Fibroblast of skin of left biceps (primary cell): ENCODE measurements around the gene SVOPL.

Experiments
- DNase-seq, 2 experiments: peaks; one replicate each; pipeline ENCODE4 v3.0.0-alpha.2; 2013; ENCODE audit warnings: low read depth in 2 of 2

Gene SVOPL

DNA sequence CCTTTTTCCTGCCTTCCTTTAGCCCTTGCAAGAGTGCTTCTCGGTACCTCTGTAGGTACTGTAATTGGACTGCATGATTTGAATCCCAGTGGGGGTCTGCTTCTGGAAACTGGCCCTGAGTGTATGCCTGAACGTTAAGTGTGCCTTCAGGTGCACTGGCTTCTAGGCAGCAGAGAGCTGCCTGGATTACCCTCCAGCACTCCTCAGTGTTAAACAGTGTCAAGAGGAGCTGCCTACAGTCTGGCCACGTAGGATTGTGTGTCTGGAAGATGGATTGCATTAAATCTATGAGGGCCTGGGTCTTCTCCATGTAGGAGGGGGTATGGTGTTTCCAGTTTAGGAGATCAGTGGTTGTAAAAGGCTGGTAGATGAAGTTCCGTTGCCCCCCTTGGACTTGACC is 137.4 kb downstream of the SVOPL start:
- DNase-seq = no peak

DNA sequence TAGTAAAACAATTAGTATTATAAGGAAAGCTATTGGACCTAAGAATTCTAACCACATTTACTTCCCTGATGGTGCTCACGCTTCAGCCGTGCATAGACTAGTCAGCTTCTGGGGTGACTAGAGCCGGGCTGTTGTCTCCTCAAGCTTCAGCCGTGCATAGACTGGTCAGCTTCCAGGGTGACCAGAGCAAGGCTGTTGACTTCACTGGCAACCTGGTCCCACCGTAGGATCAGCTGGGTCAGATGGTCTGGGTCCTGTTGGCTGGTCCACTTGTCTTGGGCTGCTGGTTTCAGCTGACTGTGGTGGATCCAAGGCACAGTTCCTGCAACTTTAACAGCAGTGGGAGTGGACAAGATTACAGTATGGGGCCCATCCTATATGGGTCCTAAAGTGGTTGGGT is 141.7 kb downstream of the SVOPL start:
- DNase-seq = no peak

DNA sequence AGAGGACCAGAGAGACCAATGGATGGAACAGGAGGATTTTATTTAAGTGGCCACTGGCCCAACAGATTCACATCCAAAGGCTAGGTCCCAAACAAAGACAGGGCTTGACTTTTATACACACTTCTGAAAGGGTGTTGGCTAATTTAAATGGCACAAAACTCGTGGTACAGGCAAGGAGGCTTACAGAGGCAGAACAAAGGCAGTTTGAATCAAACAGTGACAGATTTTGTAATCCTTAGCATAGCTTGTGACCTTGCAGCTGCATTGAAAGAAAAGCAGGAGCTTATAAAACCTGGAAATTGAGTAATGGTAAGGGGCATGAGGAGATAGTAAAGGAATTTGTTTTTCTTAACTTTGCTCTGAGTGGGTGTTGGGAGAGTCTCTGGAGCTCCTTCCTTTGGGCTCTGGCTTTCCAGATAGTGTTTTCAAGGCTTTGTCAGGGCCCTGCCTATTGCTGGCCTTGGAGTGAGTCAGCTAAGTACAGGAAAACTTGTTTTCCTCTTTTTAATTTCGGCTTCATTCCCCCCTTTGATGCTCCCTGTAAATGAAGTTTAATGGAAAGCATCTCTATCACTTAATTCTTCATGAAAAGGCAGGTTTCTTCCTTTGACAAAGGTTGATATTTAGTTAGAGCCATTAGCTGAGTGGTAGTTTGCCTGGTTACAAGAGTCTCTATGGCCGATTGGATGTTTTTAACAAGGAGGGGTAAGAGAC is 144.2 kb downstream of the SVOPL start:
- DNase-seq = no peak

DNA sequence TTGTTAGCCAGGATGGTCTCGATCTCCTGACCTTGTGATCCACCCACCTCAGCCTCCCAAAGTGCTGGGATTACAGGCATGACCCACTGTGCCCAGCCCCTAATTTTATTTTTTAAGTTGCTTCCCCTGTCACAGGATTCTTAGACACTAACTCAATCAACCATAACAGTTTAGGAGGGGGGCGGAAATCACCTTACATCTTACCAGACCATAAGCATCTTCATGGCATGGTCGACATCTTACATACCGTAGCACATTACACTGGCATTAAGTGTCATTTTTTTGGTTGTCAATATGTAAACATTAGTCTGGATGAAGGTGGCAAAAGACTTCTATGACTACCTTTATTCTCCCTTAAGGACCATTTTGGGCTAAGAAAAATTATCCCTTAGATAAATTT is 145.5 kb downstream of the SVOPL start:
- no peak for DNase-seq

DNA sequence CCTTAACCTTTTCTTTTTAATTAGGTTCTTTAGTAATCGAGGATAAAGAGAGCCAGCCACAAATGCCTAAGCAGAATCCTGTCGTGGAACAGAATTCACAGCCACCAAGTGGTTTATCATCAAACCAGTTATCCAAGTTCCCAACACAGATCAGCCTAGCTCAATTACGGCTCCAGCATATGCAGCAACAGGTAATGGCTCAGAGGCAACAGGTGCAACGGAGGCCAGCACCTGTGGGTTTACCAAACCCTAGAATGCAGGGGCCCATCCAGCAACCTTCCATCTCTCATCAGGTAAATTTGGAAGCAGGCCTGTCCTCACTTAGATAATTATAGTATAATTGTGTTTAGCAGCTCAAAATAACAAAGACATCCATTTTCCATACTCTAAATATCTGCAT is 146.5 kb downstream of the SVOPL start:
- DNase-seq = no peak

DNA sequence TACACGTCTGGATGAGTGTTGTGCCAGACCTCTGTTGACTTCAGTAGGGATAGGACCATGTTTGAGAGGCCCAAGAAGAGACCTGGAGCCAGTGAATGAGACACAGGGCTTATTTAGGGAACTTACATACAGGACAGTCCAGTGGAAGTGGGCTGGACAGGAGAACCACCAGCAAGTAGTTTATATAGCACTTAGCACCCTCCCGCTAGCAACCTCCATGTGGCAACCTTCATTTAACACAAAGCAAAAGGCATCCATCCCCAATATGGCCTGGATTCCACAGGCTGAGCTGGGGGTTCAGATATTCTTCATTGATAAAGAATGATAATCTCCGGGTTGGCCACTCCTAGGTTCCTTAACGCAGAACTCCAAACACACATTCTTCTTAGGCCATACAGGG is 147.4 kb downstream of the SVOPL start:
- no peak for DNase-seq

DNA sequence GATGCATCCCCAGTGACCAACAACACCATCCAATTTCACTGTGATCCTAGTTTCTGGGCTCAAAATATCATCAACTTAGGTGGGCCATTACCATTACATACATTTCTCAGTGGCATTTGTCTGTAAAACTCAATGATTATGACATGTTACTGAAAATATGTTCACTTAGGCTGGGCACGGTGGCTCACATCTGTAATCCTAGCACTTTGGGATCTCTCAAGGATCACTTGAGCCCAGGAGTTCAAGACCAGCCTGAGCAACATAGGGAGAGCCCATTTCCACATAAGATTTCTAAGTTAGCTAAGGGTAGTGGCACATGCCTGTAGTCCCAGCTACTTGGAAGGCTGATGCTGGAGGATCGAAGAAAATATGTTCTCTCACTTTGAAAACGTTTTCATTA is 150.1 kb downstream of the SVOPL start:
- DNase-seq = no peak

DNA sequence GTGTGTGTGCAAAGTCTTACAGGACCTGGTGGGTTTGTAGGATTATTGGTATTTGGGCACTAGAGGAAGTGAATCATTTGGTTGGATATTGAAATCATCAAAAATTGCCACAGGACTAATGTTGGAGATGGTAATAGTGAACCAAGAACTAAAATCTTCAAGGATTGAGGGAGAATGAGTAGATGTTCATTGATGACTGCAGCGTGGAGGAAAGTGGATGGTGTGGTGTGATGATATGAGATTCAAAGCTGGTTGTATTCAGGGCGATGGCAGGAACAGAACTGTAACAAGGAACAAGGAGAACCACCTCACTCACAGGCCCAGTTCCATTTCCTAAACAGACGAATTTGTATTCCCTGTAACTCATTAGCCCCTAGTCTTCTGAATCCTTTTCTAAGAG is 150.8 kb downstream of the SVOPL start:
- DNase-seq = no peak

DNA sequence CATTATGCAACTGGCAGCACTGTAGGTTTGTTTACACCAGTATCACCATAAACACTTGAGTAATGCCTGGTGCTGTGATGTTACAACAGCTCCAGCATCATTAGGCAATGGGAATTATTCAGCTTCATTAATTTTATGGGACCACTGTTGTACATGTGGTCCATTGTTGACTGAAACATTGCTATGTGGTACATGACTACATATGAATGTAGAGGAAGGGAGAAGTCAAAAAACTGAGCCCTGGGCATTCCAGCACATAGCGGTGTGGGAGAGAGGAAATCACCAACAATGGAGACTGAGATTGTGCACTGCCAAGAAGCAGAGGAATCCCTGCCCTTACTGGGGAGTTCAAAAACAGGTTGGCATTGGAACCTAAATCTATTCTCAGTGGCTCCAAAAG is 152.1 kb downstream of the SVOPL start:
- no peak for DNase-seq

DNA sequence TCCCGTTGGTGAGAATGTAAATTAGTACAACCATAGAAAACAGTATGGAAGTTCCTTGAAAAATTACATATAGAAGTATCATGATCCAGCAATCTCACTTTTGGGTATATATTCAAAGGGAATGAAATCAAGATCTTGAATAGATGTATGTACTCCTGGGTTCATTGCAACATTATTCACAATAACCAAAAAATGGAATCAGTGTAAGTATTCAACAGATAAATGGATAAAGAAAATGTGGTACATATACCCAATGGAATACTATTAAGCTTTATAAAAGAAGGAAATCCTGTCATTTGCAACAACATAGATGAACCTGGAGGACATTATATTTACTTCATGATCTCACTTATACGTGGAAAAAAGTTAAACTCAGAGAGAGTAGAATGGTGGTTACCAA is 154.3 kb downstream of the SVOPL start:
- no peak for DNase-seq

DNA sequence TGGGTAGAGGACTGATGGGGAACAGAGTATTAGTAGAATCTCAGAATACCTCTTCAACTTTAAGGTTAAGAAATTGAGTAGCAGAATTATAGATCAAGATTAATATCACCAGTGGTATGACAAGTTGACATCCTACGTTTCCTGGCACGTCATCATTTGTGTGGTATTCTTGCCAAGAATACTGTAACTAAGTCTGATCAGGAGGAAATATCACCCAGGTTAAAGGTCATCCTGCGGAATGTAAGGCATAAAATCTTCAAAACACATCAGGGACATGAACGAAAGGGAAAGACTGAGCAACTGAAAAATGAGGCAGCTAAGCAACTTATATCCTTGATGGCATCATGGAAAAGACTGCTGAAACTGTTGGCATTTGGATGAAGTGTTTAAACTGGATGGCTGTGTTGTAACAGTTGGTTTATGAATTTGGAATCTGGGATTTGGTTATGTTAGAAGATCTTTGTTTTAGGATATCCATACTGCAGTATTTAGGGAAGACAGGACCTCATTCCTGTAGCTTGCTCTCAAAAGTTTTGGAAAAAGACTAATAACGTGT is 155.0 kb downstream of the SVOPL start:
- DNase-seq = no peak

DNA sequence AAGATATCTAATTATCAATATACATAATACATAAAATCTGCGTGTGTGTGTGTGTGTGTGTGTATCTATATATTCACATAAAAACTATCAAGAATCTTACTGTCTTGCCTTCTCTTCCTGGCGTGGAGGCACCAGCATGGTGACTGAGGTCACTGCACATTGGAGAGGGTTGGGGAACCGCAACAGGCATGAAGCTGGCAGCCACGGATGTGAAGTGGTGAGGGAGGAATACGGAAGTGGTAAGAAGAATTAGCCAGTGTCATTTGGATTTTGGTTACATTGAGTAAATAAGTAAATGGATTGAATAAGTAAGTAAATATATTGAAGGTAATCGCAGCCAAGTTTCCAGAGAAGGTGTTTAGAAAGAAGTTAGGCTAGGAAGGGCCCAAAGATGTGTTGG is 156.0 kb downstream of the SVOPL start:
- no peak for DNase-seq
